NCI-H2227 treated with DMSO at 0.1 percent for 48 hours (cell line): Measurements from ENCODE around the gene PHOSPHO1.

Experiments used
- DNase-seq: peaks from one replicate; lab custom pipeline; 2025; lab: John Stamatoyannopoulos, UW

The PHOSPHO1 gene

GRCh38 chr17:49218941-49219913, 11.4 kb downstream of the PHOSPHO1 start:
- DNase-seq: no peak

- DNase-seq: no peak
Measured at GRCh38 chr17:49217651-49218413, 12.8 kb downstream of the PHOSPHO1 start.

GRCh38 chr17:49216953-49217650, 13.5 kb downstream of the PHOSPHO1 start:
- DNase-seq: no peak

- no peak for DNase-seq
Measured at GRCh38 chr17:49216482-49216881, 14.1 kb downstream of the PHOSPHO1 start.

GRCh38 chr17:49214676-49215360, 15.8 kb downstream of the PHOSPHO1 start:
- no peak for DNase-seq

DNA sequence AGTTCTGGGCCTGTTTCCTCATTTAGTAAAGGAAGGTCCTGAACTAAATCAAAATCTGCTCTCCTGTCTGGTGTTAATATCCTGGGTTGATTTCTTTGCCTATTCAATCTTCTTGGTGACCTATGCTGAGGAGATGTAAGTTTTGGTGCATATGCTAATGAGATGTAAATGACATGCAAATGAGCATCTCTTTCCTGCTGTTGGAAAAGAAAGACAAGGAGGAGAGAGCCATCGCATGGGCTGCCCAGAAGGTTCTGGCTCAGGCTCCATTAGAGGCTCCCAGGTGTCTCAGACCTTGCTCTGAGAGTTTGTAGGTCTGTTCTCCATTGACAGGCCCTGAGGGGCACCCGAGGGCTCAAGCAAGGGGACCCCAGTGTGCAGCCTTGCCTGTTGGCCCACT, 16.7 kb downstream of the PHOSPHO1 start:
- no peak for DNase-seq

GRCh38 chr17:49213399-49213798, 17.2 kb downstream of the PHOSPHO1 start:
- no peak for DNase-seq

- DNase-seq: no peak
Measured at GRCh38 chr17:49210158-49211029, 20.2 kb downstream of the PHOSPHO1 start, which contains the start of the genes ABI3 and GNGT2. ABI3 (plus strand) TSS chr17:49210707; CDS start chr17:49210725, 18 bp downstream. GNGT2 (minus strand) TSS chr17:49210574; CDS start chr17:49207422, 3,152 bp downstream.

DNA sequence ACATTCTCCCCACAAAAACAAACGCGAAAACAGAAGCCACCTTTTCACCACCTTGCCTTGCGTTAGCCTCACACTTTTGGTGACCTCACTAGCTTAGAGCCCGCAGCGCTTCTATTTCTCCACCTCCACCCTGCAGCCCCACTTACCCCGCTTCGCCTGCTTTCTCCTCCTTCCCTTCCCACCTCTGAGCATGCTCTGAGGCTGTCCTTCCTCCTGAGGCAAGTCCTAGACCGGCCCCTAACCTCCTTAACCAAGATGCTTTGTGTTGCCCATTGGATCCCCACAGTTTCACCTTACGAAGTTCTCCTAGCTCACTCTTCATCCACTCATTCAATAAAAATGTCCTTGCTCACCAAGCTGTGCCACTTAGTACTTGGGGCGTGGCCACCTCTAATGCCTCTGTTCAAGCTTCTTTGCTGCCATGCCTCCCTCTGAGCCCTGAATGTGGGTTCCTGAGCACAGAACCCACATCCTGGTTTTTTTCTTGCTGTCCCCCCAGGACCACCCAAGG, 21.5 kb downstream of the PHOSPHO1 start:
- no peak for DNase-seq

DNA sequence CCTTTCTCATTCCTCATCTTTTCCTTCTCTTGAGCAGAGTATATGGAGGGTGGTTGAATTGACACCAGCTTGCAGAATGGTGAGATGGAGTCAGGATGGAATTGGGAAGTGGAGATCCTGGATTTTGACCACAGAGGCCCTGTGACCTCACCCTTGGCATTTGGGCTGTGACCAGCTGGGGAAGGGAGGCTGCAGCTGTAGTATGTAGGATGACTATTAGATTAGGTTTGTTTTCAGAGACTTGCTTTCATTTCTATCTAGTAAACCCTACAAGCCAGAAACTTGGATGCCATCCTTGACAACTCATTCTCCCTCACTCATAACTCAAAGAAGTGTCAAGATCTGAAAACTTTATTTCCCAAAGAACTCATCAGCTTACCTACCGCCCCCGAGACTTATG, 26.1 kb downstream of the PHOSPHO1 start:
- no peak for DNase-seq

- DNase-seq: no peak
Measured at GRCh38 chr17:49203796-49204195, 26.8 kb downstream of the PHOSPHO1 start.

- no peak for DNase-seq
Measured at GRCh38 chr17:49201481-49201927, 29.1 kb downstream of the PHOSPHO1 start.

DNA sequence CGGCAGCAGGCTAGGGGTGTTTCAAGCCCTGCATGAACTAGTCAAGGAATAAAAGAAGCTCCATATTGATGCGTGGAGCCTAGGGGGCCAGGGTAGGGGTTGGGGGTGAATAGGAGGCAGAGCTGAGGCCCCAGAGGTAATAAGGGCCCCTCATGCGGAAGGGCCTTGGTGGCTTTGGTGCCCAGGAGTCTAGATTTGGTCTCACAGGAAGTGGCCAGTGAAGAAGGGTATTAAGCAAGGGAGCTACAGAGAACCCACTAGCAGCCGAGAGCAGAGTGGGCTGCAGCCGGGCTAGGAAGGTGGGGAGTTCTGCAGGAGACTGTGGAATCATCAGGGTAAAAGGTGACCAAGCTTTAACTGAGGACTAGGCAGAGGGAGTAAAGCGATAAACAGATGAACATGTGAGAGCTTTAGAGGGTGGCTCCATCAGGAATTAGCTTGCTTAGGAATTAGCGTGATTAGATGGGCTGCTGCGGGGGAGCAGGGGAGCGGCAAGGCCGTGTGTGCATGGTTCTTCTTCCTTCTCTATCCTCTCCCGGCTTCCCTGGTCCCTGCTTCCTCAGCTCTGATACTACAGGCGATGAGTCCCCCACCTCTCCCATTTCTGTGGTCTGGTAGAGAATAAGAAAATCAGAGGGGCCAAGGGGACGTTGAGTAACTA, 30.0 kb downstream of the PHOSPHO1 start:
- DNase-seq: no peak

DNA sequence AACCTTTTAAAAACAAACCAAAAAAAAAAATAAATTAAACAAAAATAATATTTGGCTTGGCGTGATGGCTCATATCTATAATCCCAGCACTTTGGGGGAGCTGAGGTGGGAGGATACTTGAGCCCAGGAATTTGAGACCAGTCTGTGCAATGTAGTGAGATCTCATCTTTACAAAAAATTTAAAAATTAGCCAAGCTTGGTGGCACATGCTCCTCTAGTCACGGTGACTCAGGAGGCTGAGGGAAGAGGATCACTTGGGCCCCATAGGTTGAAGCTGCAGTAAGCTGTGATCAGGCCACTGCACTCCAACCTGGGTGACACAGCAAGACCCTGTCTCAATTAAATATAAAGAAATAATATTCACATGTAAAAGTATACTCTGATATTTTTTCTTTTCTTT, 32.4 kb downstream of the PHOSPHO1 start:
- DNase-seq: no peak

DNA sequence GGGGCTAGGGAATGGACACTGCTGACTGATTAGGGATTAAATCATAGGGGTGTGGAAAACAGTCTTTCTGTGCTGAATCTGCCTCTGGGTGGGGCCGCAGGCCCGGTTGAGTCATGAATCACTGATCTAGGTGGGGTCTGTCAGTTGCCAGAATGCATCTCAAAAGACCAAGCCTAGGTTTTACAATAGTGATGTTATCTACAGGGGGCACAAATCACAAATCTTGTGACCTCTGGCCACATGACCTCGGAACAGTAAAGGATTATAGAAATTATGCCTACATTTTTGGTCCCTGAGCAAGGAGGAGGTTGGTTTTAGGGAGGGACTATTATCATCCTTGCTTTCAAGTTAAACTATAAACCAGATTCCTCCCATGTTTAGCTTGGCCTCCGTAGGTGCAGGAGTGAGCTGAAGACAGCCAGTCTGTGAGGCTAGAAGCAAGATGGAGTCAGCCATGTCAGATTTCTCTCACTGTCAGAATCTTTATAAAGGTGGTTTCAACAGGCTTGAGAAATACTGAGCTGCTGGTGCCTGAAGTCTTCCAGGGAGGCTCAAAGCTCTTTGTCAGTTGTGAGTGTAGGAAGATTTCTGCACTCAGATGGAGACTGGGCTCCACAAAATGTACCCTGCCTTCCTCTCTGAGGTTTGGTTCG, 33.1 kb downstream of the PHOSPHO1 start:
- no peak for DNase-seq

- DNase-seq: no peak
Measured at GRCh38 chr17:49196520-49196919, 34.1 kb downstream of the PHOSPHO1 start.

- no peak for DNase-seq
Measured at GRCh38 chr17:49195751-49196150, 34.8 kb downstream of the PHOSPHO1 start.

DNA sequence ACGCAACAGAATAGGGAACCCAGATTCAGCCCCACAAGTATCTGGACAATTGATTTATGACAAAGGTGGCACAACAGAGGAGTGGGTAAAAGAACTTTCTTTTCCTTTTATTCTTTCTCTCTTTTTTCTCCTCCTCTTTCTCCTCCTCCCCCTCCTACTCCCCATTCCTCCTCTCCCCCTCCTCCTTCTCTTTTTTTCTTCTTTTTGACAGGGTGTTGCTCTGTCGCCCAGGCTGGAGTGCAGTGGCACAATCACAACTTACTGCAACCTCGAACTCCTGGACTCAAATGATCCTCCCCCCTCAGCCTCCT, 36.3 kb downstream of the PHOSPHO1 start:
- no peak for DNase-seq
